T-helper 2 cell (primary cell): ENCODE results near the gene ZNF384.
A peak's percentile ranks its signal among the peaks of the same experiment; 100 is the strongest.
"Not testable (repeated sequence)": the region's sequence is repeated elsewhere in the genome, so short reads cannot be mapped to it uniquely, and the experiment has no call there.

ENCODE experiments used
- DNase-seq, 5 experiments: peaks; one replicate each; pipeline versions ENCODE4 v3.0.0 to v3.0.0-alpha.2; 2012 to 2022
- total RNA-seq, 2 donors: gene quantifications; one replicate each; lab custom pipeline; 2026; lab: John Stamatoyannopoulos, UW

ZNF384 gene
- total RNA-seq: 37.4 to 40.8 reads per million in 2 donors

GRCh38 chr12:6688999-6689882 lies at the start of gene ZNF384:
ZNF384 (minus strand) TSS chr12:6689375; CDS start chr12:6679520, 9,855 bp downstream.
- peak; percentile 81 to 100 (median 93) for DNase-seq

DNA sequence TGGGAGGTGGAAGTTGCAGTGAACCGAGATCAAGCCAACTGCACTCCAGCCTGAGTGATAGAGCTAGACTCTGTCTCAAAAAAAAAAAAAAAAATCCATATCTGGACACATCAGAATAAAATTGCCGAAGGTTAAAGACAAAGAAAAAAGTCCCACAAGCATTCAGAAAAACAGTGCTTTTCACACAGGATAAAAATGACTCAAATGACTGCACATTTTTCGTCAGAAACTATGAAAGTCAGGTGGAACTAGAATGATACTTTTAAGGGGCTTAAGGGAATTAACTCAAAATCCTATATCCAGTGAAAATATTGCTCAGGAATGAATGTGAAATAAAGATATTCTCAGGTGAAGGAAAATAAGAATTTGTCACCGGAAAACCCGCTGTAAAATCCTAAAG lies 47.6 kb upstream of the ZNF384 start:
- DNase-seq: no peak

GRCh38 chr12:6735448-6736191 lies 46.4 kb upstream of the ZNF384 start:
- DNase-seq: peak in 2 of 5 experiments; percentile 5 to 39

- DNase-seq: no peak
These were observed 45.6 kb upstream of the ZNF384 start for GRCh38 chr12:6734506-6735387.

DNA sequence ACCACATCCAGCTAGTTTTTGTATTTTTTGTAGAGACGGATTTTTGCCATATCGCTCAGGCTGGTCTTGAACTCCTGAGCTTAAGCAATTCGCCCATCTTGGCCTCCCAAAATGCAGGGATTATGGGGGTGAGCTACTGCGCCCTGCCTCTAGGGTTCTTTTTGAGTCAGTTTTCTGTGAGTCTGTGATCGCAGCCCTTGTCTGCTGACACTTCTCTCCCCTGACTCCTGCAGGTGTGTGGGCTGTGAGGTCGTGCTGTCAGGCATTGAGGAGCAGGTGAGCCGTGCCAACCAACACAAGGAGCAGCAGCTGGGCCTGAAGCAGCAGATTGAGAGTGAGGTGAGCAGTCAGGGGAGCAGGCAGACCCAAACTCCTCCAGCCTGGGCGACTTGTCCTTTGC lies 41.0 kb upstream of the ZNF384 start:
- no peak for DNase-seq

DNA sequence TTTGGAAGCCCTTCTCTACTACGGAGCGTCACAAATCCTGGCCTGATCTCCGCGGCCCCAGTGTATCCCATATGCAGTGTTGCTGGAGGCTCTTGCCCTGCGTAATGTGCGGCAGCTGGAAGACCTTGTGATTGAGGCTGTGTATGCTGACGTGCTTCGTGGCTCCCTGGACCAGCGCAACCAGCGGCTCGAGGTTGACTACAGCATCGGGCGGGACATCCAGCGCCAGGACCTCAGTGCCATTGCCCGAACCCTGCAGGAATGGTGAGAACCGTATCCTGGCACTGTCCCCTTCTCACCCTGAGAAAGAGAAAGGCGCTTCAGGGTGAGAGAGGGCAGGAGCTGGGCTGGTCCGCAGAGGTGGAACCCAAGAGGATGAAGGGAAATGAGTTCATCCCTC lies 40.0 kb upstream of the ZNF384 start:
- no peak for DNase-seq

DNA sequence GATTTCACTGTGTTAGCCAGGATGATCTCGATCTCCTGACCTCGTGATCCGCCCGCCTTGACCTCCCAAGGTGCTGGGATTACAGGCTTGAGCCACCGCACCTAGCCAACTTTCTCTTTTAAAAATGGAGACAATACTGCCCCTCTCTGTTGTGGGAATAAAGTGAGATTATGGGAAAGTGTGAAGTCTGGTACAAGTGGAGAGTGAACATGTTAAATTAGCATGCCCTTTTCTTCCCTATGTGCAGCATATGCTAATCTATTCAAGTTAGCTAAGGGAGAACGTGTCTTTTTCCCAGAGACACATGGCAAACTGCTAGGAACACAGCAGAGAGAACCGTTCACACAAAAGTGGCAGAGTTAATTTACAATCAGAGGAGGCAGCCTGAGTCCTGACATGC lies 36.2 kb upstream of the ZNF384 start:
- no peak for DNase-seq

- peak in 1 of 5 experiments; percentile 7 for DNase-seq
These were observed 35.2 kb upstream of the ZNF384 start for GRCh38 chr12:6724409-6724797.

GRCh38 chr12:6723607-6724408 lies 34.6 kb upstream of the ZNF384 start, which contains the start of gene COPS7A:
COPS7A (plus strand) TSS chr12:6724046; CDS start chr12:6724657, 611 bp downstream.
- peak; percentile 70 to 100 (median 87) for DNase-seq

DNA sequence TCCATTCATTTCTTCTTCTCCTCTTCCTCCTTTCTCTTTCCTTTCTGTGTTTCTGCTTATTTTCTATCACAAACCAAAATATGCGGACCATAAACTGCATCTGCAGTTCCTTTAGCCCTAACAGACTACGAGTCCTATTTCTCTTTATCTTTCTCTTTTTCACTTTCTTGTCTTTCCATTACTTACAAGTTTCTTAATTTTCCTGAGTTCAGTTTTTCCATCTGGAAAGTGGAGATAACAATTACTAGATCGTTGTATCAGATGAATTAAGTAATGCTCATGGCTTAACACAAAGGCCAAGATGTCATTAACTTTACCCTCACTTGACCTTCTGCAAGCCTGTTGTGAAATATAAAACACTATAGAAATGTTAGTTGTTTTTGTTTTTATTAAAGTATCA lies 33.7 kb upstream of the ZNF384 start:
- no peak for DNase-seq

DNA sequence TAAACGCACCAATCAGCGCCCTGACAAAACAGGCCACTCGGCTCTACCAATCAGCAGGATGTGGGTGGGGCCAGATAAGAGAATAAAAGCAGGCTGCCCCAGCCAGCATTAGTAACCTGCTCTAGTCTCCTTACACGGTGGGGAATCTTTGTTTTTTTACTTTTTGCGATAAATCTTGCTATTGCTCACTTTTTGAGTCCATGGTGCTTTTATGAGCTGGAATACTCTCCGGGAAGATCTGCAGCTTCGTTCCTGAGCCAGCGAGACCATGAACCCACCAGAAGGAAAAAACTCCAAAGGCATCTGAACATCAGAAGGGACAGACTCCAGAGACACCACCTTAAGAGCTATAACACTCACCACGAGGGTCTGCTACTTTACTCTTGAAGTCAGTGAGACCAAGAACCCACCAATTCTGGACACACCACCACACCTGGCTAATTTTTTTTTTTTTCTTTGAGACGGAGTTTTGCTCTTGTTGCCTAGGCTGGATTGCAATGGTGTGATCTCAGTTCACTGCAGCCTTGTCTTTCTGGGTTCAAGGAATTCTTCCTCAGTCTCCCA lies 27.8 kb upstream of the ZNF384 start:
- DNase-seq: no peak

DNA sequence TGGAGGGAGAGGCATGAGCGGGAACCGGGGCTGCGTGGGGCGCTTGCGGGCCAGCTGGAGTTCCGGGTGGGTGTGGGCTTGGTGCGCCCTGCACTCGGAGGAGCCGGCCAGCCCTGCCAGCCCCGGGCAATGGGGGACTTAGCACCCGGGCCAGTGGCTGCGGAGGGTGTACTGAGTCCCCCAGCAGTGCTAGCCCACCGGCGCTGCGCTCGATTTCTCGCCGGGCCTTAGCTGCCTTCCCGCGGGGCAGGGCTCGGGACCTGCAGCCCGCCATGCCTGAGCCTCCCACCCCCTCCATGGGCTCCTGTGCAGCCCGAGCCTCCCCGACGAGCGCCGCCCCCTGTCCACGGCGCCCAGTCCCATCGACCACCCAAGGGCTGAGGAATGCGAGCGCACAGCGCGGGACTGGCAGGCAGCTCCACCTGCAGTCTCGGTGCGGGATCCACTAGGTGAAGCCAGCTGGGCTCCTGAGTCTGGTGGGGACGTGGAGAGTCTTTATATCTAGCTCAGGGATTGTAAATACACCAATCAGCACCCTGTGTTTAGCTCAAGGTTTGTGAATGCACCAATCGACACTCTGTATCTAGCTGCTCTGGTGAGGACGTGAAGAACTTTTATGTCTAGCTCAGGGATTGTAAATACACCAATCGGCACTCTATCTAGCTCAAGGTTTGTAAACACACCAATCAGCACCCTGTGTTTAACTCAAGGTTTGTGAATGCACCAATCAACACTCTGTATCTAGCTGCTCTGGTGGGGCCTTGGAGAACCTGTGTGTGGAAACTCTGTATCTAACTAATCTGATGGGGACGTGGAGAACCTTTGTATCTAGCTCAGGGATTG lies 27.1 kb upstream of the ZNF384 start:
- DNase-seq: not testable (repeated sequence)

DNA sequence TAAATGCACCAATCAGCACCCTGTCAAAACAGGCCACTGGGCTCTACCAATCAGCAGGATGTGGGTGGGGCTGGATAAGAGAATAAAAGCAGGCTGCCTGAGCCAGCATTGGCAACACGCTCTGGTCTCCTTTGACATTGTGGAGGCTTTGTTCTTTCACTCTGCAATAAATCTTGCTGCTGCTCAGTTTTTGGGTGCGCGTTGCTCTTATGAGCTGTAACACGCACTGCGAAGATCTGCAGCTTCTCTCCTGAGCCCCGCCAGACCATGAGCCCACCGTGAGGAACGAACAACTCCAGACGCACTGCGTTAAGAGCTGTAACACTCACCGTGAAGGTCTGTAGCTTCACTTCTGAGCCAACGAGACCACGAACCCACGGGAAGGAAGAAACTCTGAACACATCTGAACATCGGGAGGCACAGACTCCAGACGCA lies 19.8 kb upstream of the ZNF384 start:
- DNase-seq: peak in 1 of 5 experiments; percentile 56

GRCh38 chr12:6708351-6708750 lies 19.2 kb upstream of the ZNF384 start:
- DNase-seq: not testable (repeated sequence)

DNA sequence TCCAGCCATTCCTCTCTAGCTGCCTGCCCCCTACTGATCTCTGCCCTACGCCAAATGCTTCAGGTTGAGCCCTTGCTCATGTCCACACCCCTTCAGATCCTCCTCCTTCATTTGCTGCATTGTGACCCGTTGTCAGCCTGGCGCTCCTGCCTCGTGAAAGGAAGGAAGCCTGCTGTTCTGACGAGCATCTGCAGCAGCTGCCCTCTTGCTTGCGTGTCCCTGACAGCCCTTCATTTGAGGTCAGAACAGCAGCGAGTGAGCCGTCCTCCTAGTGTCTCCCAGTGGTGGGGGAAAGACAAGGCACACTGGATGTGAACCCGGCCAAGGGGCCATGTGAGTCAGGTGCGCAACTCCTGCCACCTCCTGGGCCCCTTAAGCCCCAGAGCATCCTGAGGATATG lies 14.5 kb upstream of the ZNF384 start:
- DNase-seq: peak in 1 of 5 experiments; percentile 30

DNA sequence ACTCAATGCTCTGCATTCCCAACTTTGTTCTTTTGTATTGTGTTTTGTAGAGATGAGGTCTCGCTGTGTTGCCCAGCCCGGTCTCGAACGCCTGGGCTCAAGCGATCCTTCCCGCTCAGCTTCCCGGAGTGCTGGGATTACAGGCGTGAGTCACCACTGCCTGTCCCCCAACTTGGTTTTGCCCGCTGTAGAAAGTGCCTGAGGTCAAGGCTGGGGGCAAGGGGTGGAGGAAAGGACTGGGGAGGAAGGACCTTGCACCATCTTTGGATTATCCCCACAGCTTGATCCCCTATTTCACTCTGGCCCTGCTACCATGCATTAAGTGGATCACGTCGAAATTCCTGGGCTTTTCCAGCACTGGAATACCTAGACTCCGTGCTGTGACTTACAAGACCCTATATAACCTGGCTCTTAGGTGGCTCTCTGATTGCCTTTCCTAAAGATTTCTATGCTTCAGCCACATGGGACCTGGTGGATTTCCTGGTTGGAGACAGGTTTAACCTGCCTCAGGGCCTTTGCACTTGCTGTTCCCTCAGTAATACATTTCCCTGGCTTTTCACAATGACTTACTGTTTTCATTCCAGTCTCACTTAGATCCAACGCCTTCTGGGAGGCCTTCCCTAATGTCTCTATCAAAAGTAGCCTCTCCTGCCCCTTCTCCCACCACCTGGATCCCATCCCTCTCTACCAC lies 12.0 kb upstream of the ZNF384 start:
- DNase-seq: no peak

DNA sequence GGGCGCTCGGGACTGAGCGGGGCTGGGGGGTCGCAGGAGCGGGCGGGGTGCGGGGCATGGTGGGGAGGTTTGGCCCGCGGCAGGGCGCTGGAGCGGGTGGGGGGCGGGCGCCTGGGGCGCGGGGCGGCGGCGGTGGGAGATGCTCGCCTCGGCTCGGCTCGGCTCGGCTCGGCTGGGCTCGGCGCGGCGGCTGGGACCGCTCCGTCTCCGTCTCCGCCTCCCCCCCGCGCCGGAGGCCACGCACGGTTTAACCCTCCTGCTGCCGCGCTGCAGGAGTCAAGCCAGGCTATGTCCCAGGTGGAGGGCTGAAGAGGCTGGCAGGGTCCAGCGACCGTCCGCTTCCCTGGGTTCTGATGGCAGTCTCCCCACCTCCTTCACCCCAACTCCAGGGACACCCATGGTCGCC lies 11.5 kb upstream of the ZNF384 start, which contains the start of gene PIANP:
Gene PIANP (minus strand): TSS at position 170 of the 406 bp plus-strand sequence. CDS start 2,754 bp downstream, outside the sequence.
- DNase-seq: peak in 3 of 5 experiments; percentile 31 to 60 (median 42)

GRCh38 chr12:6699989-6700645 lies 10.9 kb upstream of the ZNF384 start:
- DNase-seq: no peak
